ENCODE results near the gene ZNF236. TPM values are rescaled to one million over a fixed set of nuclear protein-coding genes. Genes with fewer than 3 reads are reported as not detected.
A peak's percentile ranks its signal among the peaks of the same experiment; 100 is the strongest.
"Not testable (repeated sequence)": the region's sequence is repeated elsewhere in the genome, so short reads cannot be mapped to it uniquely, and the experiment has no call there.

The ZNF236 gene
- total and polyA plus RNA-seq, 8 donors, result 1.8 to 31.7 (median 6.6) TPM

GRCh38 chr18:76986406-76986805 lies 164.0 kb downstream of the ZNF236 start:
- peaks cover 8 to 33% (median 22%) of the 10 kb centered on the region in 4 donors for H3K4me1 ChIP-seq
- H3K9me3 ChIP-seq, result no peaks in the 10 kb centered on the region
- no peak for TF ChIP-seq POLR2A (IDR thresholded peaks at IDR 0.05)
- TF ChIP-seq POLR2AphosphoS5 (IDR thresholded peaks at IDR 0.05), result no peak
- TF ChIP-seq CTCF (IDR thresholded peaks at IDR 0.05), result no peak
- TF ChIP-seq EP300 (IDR thresholded peaks at IDR 0.05), result no peak
- no peaks in the 10 kb centered on the region for H3K27me3 ChIP-seq
- H3K36me3 ChIP-seq, result no peaks in the 10 kb centered on the region
- intact Hi-C loops (cut with DNase I; ENCODE audit: low total_unique reads), result loop anchor here (10.0 kb wide), 2 partner anchors 62 to 192 kb away; no protein-coding TSS in a partner anchor
- no peak overlapping the region for H3K27ac ChIP-seq
- DNase-seq, result no peak
- no peak overlapping the region for H3K4me3 ChIP-seq
- 34 to 68% (median 53%) methylated on average over 7 of the region's 7 CpGs for WGBS, 5 donors

GRCh38 chr18:76988031-76988826 lies 165.9 kb downstream of the ZNF236 start:
- H3K27me3 ChIP-seq, result no peaks in the 10 kb centered on the region
- WGBS, 5 donors, result 74 to 87% (median 84%) methylated on average over 27 of the region's 27 CpGs
- no peaks in the 10 kb centered on the region for H3K9me3 ChIP-seq
- intact Hi-C loops (cut with DNase I; ENCODE audit: low total_unique reads), result loop anchor here (10.0 kb wide), 2 partner anchors 63 to 193 kb away; no protein-coding TSS in a partner anchor
- peaks cover 3 to 18% (median 8%) of the 10 kb centered on the region in 4 donors for H3K4me1 ChIP-seq
- peak overlapping the region in 2 of 5 donors; percentile 36 for H3K27ac ChIP-seq
- H3K36me3 ChIP-seq, result no peaks in the 10 kb centered on the region
- no peak overlapping the region for H3K4me3 ChIP-seq
- no peak for DNase-seq
- TF ChIP-seq POLR2A (IDR thresholded peaks at IDR 0.05) (no peak), POLR2AphosphoS5 (IDR thresholded peaks at IDR 0.05) (no peak), EP300 (IDR thresholded peaks at IDR 0.05) (no peak), CTCF (IDR thresholded peaks at IDR 0.05) (no peak)

- Histone ChIP-seq H3K4me1 (peaks cover 0 to 10% (median under 1%) of the 10 kb centered on the region in 4 donors), H3K9me3 (no peaks in the 10 kb centered on the region), H3K27me3 (no peaks in the 10 kb centered on the region), H3K27ac (peak overlapping the region in 2 of 5 donors; percentile 36), H3K4me3 (no peak overlapping the region), H3K36me3 (no peaks in the 10 kb centered on the region)
- TF ChIP-seq EP300 (IDR thresholded peaks at IDR 0.05) (no peak), CTCF (IDR thresholded peaks at IDR 0.05) (no peak)
- DNase-seq, result no peak
- WGBS, 5 donors, result 91 to 94% (median 92%) methylated on average over 28 to 29 of the region's 29 CpGs
- intact Hi-C loops (cut with DNase I; ENCODE audit: low total_unique reads), result loop anchor here (10.0 kb wide), 2 partner anchors 64 to 194 kb away; no protein-coding TSS in a partner anchor
Observed at GRCh38 chr18:76988827-76989646, 166.7 kb downstream of the ZNF236 start.

- Histone ChIP-seq H3K4me3 (no peak overlapping the region), H3K4me1 (peaks cover 0 to 10% (median 0%) of the 10 kb centered on the region in 4 donors), H3K36me3 (no peaks in the 10 kb centered on the region), H3K27me3 (no peaks in the 10 kb centered on the region), H3K9me3 (no peaks in the 10 kb centered on the region), H3K27ac (no peak overlapping the region)
- TF ChIP-seq CTCF (IDR thresholded peaks at IDR 0.05) (no peak), EP300 (IDR thresholded peaks at IDR 0.05) (no peak), POLR2A (IDR thresholded peaks at IDR 0.05) (no peak), POLR2AphosphoS5 (IDR thresholded peaks at IDR 0.05) (no peak)
- DNase-seq, result no peak
- 93 to 96% (median 94%) methylated on average over 24 to 28 of the region's 28 CpGs for WGBS, 5 donors
- intact Hi-C loops (cut with DNase I; ENCODE audit: low total_unique reads), result loop anchor here (10.0 kb wide), 2 partner anchors 65 to 195 kb away; no protein-coding TSS in a partner anchor
Observed at GRCh38 chr18:76989647-76990190, 167.4 kb downstream of the ZNF236 start.

GRCh38 chr18:76990343-76991020 lies 168.1 kb downstream of the ZNF236 start:
- DNase-seq; intact Hi-C loops (cut with DNase I; ENCODE audit: low total_unique reads): not testable (repeated sequence)
- 61 to 76% (median 70%) methylated on average over 8 of the region's 8 CpGs for WGBS, 5 donors

More at GRCh38 chr18:76990343-76991020, 168.1 kb downstream of the ZNF236 start:
- H3K9me3 ChIP-seq, H3K4me1 ChIP-seq, H3K27me3 ChIP-seq, H3K36me3 ChIP-seq, H3K4me3 ChIP-seq, H3K27ac ChIP-seq: not testable (repeated sequence)

Data from stomach (tissue), 9 donors.